GM21786 (cell line): ENCODE data around the gene CR1.
"Not testable (repeated sequence)": the region's sequence is repeated elsewhere in the genome, so short reads cannot be mapped to it uniquely, and the experiment has no call there.

ENCODE experiments used
- ATAC-seq: cut with Tn5 transposase; IDR thresholded peaks from one replicate; pipeline ENCODE4 v1.9.1; 2021; ENCODE audit not compliant: unreplicated experiment

The CR1 gene

GRCh38 chr1:207503950-207504349, 8.0 kb downstream of the CR1 start:
- ATAC-seq, result no peak

DNA sequence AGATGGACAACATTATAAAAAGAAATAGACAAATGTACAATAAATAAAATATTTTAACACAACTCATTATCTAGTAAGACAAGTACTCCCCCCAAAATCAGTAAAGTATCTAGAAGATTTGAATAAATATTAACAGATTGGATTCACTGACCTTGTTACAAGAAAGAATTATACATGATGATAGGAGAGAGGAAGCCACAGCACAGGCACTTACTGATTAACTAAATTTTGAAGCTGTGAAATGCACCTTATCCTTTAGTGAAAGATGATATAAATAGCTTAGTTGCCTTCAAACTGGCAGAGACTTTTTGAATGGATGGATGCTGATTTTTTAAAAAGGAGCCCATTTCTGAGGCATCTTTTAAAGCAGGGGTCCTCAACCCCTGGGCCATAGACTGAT, 8.5 kb downstream of the CR1 start:
- ATAC-seq, result no peak

DNA sequence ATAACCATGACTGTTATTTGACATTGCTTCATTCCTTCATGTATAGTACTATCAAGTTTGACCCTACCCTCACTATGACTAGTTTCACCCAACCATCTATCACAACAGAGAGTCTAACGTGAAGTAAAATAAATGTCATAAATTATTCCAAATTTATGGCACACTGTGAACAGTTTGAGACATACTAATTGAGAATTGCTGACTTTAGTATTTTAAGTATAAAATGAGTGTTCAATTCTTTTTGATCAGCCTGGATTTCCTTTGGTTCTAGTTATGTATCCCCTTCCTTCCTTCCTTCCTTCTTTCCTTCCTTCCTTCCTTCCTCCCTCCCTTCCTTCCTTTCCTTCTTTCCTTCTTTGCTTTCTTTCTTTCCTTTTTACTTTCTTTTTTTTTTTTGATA, 14.5 kb downstream of the CR1 start:
- no peak for ATAC-seq

DNA sequence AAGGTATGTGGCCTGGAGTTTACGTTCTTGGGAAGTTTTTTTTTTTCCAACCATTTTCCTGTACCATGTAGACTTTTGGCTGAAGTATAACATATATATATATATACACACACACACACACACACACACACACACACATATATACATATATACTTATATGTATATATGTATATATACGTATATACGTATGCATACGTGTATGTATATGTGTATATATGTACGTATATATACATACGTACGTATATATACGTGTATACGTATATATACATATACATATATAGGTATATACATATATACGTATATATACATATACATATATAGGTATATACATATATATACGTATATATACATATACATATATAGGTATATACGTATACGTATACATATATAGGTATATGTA, 18.9 kb downstream of the CR1 start:
- no peak for ATAC-seq

DNA sequence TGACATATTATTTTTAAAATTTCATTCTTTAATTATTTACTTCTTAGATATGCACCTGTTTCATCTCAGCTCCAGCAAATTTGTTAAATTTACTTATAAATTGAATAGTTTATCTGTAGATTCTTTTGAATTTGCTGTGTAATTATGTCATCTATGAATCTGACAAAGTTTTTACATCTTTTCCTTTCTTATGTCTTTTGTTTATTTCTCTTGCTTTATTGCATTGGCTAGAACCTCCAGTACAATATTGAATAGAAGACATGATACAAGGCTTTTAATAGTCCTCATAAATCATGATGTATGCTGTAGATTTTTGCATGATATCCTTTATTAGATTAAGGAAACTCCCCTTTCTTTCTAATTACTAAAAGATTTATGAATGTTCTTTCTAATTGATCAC, 20.8 kb downstream of the CR1 start:
- ATAC-seq, result no peak

DNA sequence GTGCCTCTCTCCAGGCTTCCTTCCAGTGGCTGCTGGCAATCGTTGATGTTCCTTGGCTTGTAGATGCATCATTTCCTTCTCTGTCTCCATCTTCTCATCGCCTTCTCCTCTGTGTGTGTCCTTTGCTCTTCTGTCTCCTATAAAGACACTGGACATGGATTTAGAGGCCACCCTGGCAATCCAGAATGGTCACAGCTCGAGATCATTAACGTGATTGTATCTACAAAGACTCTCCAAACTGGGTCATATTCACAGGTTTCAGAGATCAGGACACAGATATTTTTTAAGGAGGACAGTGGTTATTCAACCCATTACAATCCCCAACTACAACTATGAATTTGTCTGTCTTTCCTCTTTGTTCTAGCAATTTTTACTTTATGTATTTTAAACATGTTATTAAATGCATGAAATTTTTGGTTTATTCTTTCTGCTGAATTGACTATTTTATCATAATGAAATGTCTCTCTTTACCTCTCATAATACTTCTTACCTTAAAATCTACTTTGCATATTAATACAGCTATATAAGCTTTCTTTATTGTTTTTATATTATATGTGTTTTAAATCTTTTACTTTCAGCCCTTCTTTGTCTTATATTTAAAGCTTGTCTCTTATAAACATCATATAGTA, 22.8 kb downstream of the CR1 start:
- no peak for ATAC-seq

GRCh38 chr1:207519505-207520399, 23.8 kb downstream of the CR1 start:
- ATAC-seq, result no peak

DNA sequence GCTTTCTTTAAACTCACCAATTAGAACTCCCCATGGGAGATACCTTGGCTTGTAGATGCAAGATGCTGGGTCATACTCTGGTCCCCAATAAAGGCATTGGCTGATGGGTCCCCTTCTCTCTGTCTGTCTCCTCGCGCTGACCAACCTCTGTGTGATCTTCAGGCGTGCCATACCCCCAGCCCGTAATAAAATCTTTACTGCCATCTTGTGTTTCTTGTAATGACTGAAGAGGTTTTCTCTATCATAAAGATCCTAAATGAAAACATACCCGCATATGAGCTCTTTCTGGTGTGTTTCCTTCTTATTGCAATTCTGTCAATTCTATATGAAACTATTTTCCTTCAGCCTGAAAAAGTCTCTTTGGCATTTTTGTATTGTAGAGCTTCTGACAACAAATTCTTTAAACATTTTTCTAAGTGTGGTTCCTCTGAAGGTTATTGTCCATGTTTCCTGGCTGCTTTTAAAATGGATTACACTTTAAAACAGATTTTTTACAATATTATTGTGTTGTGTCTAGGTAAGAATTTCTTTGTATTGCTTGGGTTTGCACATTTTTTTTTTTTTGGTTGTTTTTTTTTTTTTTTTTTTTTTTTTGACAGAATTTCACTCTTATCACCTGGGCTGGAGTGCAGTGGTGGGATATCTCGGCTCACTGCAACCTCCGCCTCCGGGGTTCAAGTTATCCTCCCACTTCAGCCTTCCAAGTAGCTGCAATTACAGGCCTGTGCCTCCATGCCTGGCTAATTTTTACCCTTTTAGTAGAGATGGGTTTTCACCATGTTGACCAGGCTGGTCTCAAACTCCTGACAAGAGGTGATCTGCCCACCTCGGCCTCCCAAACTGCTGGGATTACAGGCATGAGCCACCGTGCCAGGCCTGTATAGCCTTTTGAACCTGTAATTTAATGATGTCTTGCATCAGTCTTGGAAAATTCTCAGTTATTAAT, 24.7 kb downstream of the CR1 start:
- not testable (repeated sequence) for ATAC-seq

GRCh38 chr1:207525239-207525638, 29.3 kb downstream of the CR1 start:
- not testable (repeated sequence) for ATAC-seq

GRCh38 chr1:207528401-207528800, 32.4 kb downstream of the CR1 start:
- not testable (repeated sequence) for ATAC-seq

DNA sequence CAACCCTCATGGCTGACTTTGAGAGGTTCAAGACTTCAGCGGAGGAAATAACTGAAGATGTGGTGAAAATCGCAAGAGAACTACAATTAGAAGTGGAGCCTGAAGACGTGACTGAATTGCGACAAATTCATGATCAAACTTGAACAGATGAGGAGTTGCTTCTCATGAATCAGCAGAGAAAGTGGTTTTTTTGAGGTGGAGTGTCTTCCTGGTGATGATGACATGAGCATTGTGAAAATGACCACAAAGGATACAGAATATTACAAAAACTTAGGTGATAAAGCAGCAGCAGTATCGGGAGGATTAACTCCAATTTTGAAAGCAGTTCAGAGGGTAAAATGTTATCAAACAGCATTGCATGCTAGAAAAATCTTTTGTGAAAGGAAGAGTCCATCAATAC, 40.3 kb downstream of the CR1 start:
- not testable (repeated sequence) for ATAC-seq

- ATAC-seq, result not testable (repeated sequence)
Measured at GRCh38 chr1:207546677-207547357, 50.9 kb downstream of the CR1 start.

DNA sequence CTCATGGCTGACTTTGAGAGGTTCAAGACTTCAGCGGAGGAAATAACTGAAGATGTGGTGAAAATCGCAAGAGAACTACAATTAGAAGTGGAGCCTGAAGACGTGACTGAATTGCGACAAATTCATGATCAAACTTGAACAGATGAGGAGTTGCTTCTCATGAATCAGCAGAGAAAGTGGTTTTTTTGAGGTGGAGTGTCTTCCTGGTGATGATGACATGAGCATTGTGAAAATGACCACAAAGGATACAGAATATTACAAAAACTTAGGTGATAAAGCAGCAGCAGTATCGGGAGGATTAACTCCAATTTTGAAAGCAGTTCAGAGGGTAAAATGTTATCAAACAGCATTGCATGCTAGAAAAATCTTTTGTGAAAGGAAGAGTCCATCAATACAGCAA, 58.9 kb downstream of the CR1 start:
- ATAC-seq, result not testable (repeated sequence)

GRCh38 chr1:207565546-207566468, 69.8 kb downstream of the CR1 start:
- ATAC-seq, result no peak

- ATAC-seq, result not testable (repeated sequence)
Measured at GRCh38 chr1:207571926-207572325, 76.0 kb downstream of the CR1 start.

DNA sequence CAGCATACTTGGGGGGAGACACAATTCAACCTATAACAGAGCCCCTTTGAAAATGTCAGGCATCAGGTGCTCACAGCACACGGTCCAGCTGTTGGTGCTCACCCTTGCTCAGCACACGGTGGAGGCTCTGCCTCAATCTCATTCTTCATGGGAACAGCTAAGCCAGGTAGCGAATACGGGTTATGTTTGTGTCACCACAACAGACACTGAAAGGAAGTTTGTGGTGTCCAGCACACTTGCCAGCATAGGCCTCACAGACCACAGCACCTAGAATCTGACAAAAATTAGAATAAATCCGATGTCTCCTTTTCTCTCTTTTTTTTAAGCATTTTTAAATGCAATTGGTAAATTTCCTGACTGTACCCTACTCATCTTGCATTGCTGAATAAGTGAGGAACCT, 77.1 kb downstream of the CR1 start:
- not testable (repeated sequence) for ATAC-seq

- ATAC-seq, result not testable (repeated sequence)
Measured at GRCh38 chr1:207575381-207575780, 79.4 kb downstream of the CR1 start.

GRCh38 chr1:207578796-207579435, 83.0 kb downstream of the CR1 start:
- no peak for ATAC-seq

DNA sequence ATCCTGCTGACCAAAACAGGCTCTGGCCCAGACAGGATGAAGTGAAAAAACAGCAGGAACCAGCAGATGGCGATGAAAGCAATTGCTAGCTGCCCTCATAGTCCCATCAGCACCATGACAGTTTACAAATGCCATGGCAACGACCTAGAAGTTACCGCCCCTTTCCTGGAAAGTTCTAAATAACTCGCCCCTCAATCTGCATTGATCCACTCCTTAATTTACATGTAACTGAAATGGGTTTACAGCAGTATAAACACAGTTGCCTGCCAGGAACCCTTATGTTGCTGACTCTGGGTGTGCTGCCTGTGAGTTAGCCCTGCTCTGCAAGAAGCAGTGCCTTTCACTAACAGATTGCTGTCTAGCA, 83.5 kb downstream of the CR1 start:
- ATAC-seq, result no peak
